GM06990 (cell line): Measurements from ENCODE around the gene WFIKKN1.

Source experiments
- DNase-seq: peaks from one replicate; pipeline ENCODE4 v3.0.0-alpha.2; 2011; ENCODE audit not compliant: insufficient read length; ENCODE audit errors: extremely low read depth
- H3K27me3 ChIP-seq: replicated peaks from 2 replicates; pipeline ENCODE4 v1.6.0; 2011; ENCODE audit warnings: low read length; ENCODE audit not compliant: control insufficient read depth, insufficient read depth
- H3K36me3 ChIP-seq: 2 replicates; pipeline ENCODE4 v1.5.1; 2011; ENCODE audit warnings: low read length; ENCODE audit not compliant: control insufficient read depth, insufficient read depth
- H3K4me3 ChIP-seq: replicated peaks from 2 replicates; pipeline ENCODE4 v1.5.1; 2011; ENCODE audit warnings: low read depth, mild to moderate bottlenecking, control low read depth, low read length
- CTCF ChIP-seq: IDR thresholded peaks from 2 replicates; pipeline ENCODE4 v1.5.1; 2011; ENCODE audit warnings: low read length, control low read depth, mild to moderate bottlenecking, inconsistent platforms; ENCODE audit not compliant: insufficient read depth, poor library complexity, severe bottlenecking

WFIKKN1 gene

DNA sequence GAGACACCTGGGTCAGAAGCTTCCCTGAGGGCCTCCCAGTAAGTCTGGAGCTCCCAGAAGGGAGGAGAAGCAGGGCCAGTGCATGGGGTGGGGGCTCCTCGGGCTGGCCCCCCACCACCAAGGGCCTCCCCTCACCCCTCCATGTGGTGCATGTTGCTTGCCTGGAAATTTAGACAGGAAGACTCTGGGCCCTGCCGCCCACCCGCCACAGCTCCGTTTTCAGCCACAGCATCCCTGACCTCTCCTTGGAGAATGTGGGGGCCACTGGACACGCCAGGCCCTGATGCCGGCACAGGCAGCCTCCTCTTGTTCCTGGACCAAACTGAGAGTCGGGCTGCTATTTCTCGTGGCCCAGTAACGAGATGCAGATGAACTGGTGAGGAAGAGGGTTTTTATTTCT lies 8.1 kb downstream of the WFIKKN1 start:
- Histone ChIP-seq H3K27me3 (no peaks in the 10 kb centered on the region), H3K4me3 (no peak overlapping the region), H3K36me3 (peaks cover 4% of the 10 kb centered on the region; the same call in 1 of the 2 replicates)
- TF ChIP-seq CTCF, result no peak
- no peak for DNase-seq

DNA sequence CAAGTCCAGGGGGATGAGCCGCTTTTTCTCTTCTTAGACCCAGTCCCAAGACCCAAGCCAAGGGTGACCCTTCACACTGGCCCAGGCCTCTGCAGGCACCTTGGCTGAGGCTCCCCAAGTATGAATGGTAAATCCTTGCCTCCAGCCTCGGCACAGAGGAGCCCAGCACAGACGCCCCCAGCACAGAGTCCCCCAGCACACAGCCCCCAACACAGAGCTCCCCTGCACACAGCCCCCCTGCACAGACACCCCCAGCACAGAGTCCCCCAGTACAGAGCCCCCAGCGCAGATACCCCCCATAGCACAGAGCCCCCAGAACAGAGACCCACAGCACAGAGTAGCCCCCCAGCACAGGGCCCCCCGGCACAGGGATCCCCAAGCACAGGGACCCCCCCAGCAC lies 9.8 kb downstream of the WFIKKN1 start:
- Histone ChIP-seq H3K4me3 (peak overlapping the region; percentile 91), H3K36me3 (no peaks in the 10 kb centered on the region; the same call in 1 of the 2 replicates), H3K27me3 (no peaks in the 10 kb centered on the region)
- TF ChIP-seq CTCF, result no peak
- no peak for DNase-seq

DNA sequence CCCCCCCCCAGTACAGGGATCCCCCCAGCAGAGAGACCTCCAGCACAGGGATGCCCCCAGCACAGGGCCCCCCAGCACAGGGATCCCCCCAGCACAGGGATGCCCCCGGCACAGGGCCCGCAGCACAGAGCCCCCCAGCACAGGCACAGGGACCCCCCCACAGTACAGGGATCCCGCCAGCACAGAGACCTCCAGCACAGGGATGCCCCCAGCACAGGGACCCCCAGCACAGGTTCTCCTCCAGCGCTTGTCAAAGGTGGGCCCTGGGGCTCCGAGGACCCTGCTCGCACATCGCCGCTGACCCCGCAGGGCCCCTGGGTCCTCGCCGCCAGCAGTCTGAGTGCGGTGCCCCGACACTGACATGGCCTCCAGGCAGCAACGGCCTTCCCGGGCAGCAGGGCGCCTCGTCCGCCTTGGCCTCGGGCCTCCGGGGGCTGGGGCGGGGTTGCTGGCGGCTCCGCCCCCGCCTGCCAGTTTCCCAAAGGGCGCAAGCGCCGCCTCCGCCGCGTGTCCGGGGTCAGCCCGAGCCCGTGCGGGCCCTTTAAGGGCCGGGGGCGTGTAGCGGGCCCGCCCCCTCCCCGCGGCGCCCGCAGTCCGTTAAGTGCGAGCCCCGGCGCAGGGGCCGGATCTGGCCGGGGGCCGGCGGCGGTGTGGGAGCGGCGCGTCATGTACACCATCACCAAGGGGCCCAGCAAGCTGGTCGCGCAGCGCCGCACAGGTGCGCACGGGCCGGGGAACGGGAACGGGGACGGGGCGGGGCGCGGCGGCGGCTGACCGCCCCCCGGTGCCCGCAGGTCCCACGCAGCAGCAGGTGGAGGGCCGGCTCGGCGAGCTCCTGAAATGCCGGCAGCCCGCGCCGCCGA lies 10.8 kb downstream of the WFIKKN1 start, which contains the start of gene MCRIP2:
TSS of gene MCRIP2 (plus strand) at position 503 of the 863 bp plus-strand sequence. CDS start at position 667, 164 bp downstream.
- TF ChIP-seq CTCF, result no peak
- peak within 1 kb of the TSS; percentile 91 for H3K4me3 ChIP-seq
- no peaks in the 10 kb centered on the region for H3K27me3 ChIP-seq
- DNase-seq, result peak; percentile 89
- H3K36me3 ChIP-seq, result peaks cover 1% of the 10 kb centered on the region; the same call in 1 of the 2 replicates

- DNase-seq, result peak; percentile 79
- Histone ChIP-seq H3K27me3 (no peaks in the 10 kb centered on the region), H3K4me3 (peak overlapping the region; percentile 91), H3K36me3 (peaks cover 4% of the 10 kb centered on the region)
- no peak for TF ChIP-seq CTCF
Measured at GRCh38 chr16:642189-643049, 11.6 kb downstream of the WFIKKN1 start.

DNA sequence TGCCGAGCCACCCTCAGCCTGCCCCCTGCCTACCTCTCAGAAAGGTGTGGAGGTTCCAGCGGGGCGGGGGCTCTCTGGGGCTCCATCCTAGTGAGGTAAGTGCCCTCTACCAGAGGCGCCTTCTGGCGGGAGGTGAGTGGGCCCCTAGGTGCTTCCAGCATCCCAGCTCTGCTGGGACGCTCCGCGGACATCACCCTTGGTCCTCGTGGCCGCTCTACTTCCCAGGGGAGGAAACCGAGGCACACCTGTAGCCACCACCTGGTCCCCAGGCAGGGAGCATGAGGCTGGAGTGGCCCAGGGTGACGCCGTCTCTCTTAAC lies 12.2 kb downstream of the WFIKKN1 start:
- no peak for TF ChIP-seq CTCF
- DNase-seq, result no peak
- H3K36me3 ChIP-seq, result peaks cover 4% of the 10 kb centered on the region
- H3K4me3 ChIP-seq, result peak overlapping the region; percentile 91
- no peaks in the 10 kb centered on the region for H3K27me3 ChIP-seq
